Transverse colon (tissue), 3 donors: ENCODE results near the gene MBP.

Experiments used
- CTCF ChIP-seq, 5 experiments: fragments of 200-600 bp in 3 of 5; fragments of 450-650 bp in 2 of 5; sonication (generic) in 3 of 5; IDR thresholded peaks; 1 replicate in 2 of 5; 2 replicates in 3 of 5; pipeline ENCODE4 v1.5.1; 2016 to 2017; ENCODE audit warnings: antibody characterized with exemption in 5 of 5, inconsistent platforms in 3 of 5, mild to moderate bottlenecking in 2 of 5, moderate library complexity in 1 of 5
- POLR2A ChIP-seq: fragments of 450-650 bp; IDR thresholded peaks from one replicate; pipeline ENCODE4 v1.6.1; 2016; ENCODE audit warnings: antibody characterized with exemption, mild to moderate bottlenecking, moderate library complexity

GRCh38 chr18:77069482-77069881 is 63.1 kb downstream of the MBP start:
- TF ChIP-seq CTCF (IDR thresholded peaks at IDR 0.05) (no peak), POLR2A (no peak)
